Loucy (cell line): ENCODE data around the gene WDR4.

Experiments
- EZH2phosphoT487 ChIP-seq: fragments of 200-600 bp; IDR thresholded peaks from 2 replicates; pipeline ENCODE4 v1.6.1; 2018; ENCODE audit warnings: antibody characterized with exemption, mild to moderate bottlenecking, moderate library complexity, borderline replicate concordance
- TF ChIP-seq, protein P1 (sequence below): fragments of 200-600 bp; sonication (generic); conservative IDR thresholded peaks from 2 replicates; pipeline ENCODE4 v1.5.1; 2014; ENCODE audit warnings: mild to moderate bottlenecking, antibody characterized with exemption, low read length

DNA sequence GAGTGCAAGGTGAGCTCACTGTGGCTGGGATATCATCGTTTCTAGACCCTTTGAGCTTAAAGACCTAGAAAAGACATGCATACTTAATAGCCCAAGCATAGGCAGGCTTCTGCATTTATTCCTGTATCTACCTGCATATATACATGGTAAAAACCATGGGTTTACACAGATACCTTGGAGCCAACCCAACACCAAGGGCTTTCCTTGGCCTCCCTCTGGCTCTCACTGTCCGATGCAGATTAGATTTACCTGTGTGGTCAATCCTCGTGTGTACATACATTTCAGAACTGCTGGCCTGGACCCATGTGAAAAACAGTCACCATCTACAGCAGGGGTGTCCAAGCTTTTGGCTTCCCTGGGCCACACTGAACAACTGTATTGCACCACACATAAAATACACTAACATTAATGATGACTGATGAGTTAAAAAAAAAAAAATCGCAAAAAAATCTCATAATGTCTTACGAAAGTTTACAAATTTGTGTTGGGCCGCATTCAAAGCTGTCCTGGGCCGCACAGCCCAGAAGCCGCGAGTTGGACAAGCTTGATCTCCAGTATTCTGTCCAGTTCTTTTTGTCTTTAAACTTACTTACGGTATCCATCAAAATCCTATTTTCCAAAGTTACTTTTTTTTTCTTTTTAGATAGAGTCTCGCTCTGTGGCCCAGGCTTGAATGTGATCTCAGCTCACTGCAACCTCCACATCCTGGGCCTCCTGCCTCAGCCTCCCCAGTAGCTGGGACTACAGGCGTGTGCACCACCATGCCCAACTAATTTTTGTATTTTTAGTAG lies 43.5 kb downstream of the WDR4 start:
- TF ChIP-seq, protein P1, sequence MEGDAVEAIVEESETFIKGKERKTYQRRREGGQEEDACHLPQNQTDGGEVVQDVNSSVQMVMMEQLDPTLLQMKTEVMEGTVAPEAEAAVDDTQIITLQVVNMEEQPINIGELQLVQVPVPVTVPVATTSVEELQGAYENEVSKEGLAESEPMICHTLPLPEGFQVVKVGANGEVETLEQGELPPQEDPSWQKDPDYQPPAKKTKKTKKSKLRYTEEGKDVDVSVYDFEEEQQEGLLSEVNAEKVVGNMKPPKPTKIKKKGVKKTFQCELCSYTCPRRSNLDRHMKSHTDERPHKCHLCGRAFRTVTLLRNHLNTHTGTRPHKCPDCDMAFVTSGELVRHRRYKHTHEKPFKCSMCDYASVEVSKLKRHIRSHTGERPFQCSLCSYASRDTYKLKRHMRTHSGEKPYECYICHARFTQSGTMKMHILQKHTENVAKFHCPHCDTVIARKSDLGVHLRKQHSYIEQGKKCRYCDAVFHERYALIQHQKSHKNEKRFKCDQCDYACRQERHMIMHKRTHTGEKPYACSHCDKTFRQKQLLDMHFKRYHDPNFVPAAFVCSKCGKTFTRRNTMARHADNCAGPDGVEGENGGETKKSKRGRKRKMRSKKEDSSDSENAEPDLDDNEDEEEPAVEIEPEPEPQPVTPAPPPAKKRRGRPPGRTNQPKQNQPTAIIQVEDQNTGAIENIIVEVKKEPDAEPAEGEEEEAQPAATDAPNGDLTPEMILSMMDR: no peak
- no peak for TF ChIP-seq EZH2phosphoT487
